Islet precursor cell (in vitro differentiated cells): ENCODE results near the gene ARHGAP12.
A peak's percentile ranks its signal among the peaks of the same experiment; 100 is the strongest.

Experiments used
- DNase-seq: peaks from one replicate; pipeline ENCODE4 v3.0.0-alpha.2; 2018

Gene ARHGAP12

GRCh38 chr10:31761156-31761555, 167.5 kb downstream of the ARHGAP12 start:
- DNase-seq, result no peak

GRCh38 chr10:31760674-31761081, 168.0 kb downstream of the ARHGAP12 start:
- DNase-seq, result no peak

GRCh38 chr10:31759799-31760626, 168.6 kb downstream of the ARHGAP12 start:
- peak; percentile 99 for DNase-seq

GRCh38 chr10:31759124-31759798, 169.4 kb downstream of the ARHGAP12 start:
- peak; percentile 82 for DNase-seq

- no peak for DNase-seq
Observed at GRCh38 chr10:31758495-31758894, 170.1 kb downstream of the ARHGAP12 start.

GRCh38 chr10:31757831-31758230, 170.8 kb downstream of the ARHGAP12 start:
- DNase-seq, result peak; percentile 73

GRCh38 chr10:31757386-31757791, 171.2 kb downstream of the ARHGAP12 start:
- DNase-seq, result peak; percentile 56

- DNase-seq, result no peak
Observed at GRCh38 chr10:31756729-31757110, 171.9 kb downstream of the ARHGAP12 start.

GRCh38 chr10:31756101-31756728, 172.4 kb downstream of the ARHGAP12 start:
- DNase-seq, result peak; percentile 60
